DMS79 treated with DMSO at 0.1 percent for 48 hours (cell line): ENCODE results near the gene GXYLT2.

ENCODE experiments used
- DNase-seq: peaks from one replicate; lab custom pipeline; 2025; lab: John Stamatoyannopoulos, UW

GXYLT2 gene

GRCh38 chr3:72887705-72888545 lies at the start of gene GXYLT2:
TSS of gene GXYLT2 (plus strand) at chr3:72888046. CDS start at chr3:72888234, 188 bp downstream.
- DNase-seq = peak; percentile 16

- no peak for DNase-seq
Measured at GRCh38 chr3:72839057-72839456, 48.8 kb upstream of the GXYLT2 start.

- DNase-seq = no peak
Measured at GRCh38 chr3:72844436-72844993, 43.3 kb upstream of the GXYLT2 start.

- DNase-seq = no peak
Measured at GRCh38 chr3:72846166-72846565, 41.7 kb upstream of the GXYLT2 start.

- no peak for DNase-seq
Measured at GRCh38 chr3:72847282-72847681, 40.6 kb upstream of the GXYLT2 start.

- DNase-seq = peak; percentile 55
Measured at GRCh38 chr3:72847751-72848702, 39.8 kb upstream of the GXYLT2 start, which contains the start of gene SHQ1. TSS of gene SHQ1 (minus strand) at chr3:72848445. CDS start at chr3:72848340, 105 bp downstream.

GRCh38 chr3:72848703-72849081 lies 39.2 kb upstream of the GXYLT2 start:
- peak; percentile 26 for DNase-seq

GRCh38 chr3:72855001-72855400 lies 32.8 kb upstream of the GXYLT2 start:
- no peak for DNase-seq

- no peak for DNase-seq
Measured at GRCh38 chr3:72860053-72860452, 27.8 kb upstream of the GXYLT2 start.

- DNase-seq = no peak
Measured at GRCh38 chr3:72860846-72861245, 27.0 kb upstream of the GXYLT2 start.

- DNase-seq = no peak
Measured at GRCh38 chr3:72862314-72863090, 25.3 kb upstream of the GXYLT2 start.

- no peak for DNase-seq
Measured at GRCh38 chr3:72872183-72872582, 15.7 kb upstream of the GXYLT2 start.

GRCh38 chr3:72887343-72887704 lies 522 bp upstream of the GXYLT2 start:
- DNase-seq = no peak

- DNase-seq = no peak
Measured at GRCh38 chr3:72888546-72889309, 882 bp downstream of the GXYLT2 start.

GRCh38 chr3:72889310-72890165 lies 1.7 kb downstream of the GXYLT2 start:
- no peak for DNase-seq

GRCh38 chr3:72890166-72890925 lies 2.5 kb downstream of the GXYLT2 start:
- no peak for DNase-seq

- no peak for DNase-seq
Measured at GRCh38 chr3:72891053-72891855, 3.4 kb downstream of the GXYLT2 start.

GRCh38 chr3:72892081-72892775 lies 4.4 kb downstream of the GXYLT2 start:
- DNase-seq = no peak
